BLaER1 (cell line): ENCODE results near the gene CASK.
"Not testable (repeated sequence)": the region's sequence is repeated elsewhere in the genome, so short reads cannot be mapped to it uniquely, and the experiment has no call there.

Experiments used
- H3K27ac ChIP-seq: shearing (Covaris generic); formaldehyde crosslinking; 2 replicates; pipeline ENCODE4 v1.8.1; 2022
- H3K27me3 ChIP-seq: shearing (Covaris generic); formaldehyde crosslinking; 2 replicates; pipeline ENCODE4 v1.8.1; 2022
- H3K36me3 ChIP-seq: shearing (Covaris generic); formaldehyde crosslinking; 2 replicates; pipeline ENCODE4 v1.8.1; 2022
- H3K4me1 ChIP-seq: shearing (Covaris generic); formaldehyde crosslinking; 2 replicates; pipeline ENCODE4 v1.8.1; 2022
- H3K4me2 ChIP-seq: shearing (Covaris generic); formaldehyde crosslinking; 2 replicates; pipeline ENCODE4 v1.8.1; 2022
- H3K4me3 ChIP-seq: shearing (Covaris generic); formaldehyde crosslinking; 2 replicates; pipeline ENCODE4 v1.8.1; 2022
- H3K9ac ChIP-seq: shearing (Covaris generic); formaldehyde crosslinking; 2 replicates; pipeline ENCODE4 v1.8.1; 2022
- H3K9me3 ChIP-seq: shearing (Covaris generic); formaldehyde crosslinking; 2 replicates; pipeline ENCODE4 v1.8.1; 2022
- H4K20me1 ChIP-seq: shearing (Covaris generic); formaldehyde crosslinking; 2 replicates; pipeline ENCODE4 v1.8.1; 2022
- Cebpa-rat ChIP-seq: shearing (Covaris generic); IDR thresholded peaks from 2 replicates; pipeline ENCODE4 v1.8.1; 2022

The CASK gene

GRCh38 chrX:41522671-41523070 is 400.7 kb downstream of the CASK start:
- peaks cover 11% of the 10 kb centered on the region; the same call in 1 of the 2 replicates for H4K20me1 ChIP-seq
- H3K9ac ChIP-seq = no peak overlapping the region
- no peak overlapping the region for H3K27ac ChIP-seq
- H3K36me3 ChIP-seq = peaks cover 19% of the 10 kb centered on the region
- H3K9me3 ChIP-seq = no peaks in the 10 kb centered on the region
- H3K27me3 ChIP-seq = peaks cover 97% of the 10 kb centered on the region
- no peak for TF ChIP-seq Cebpa-rat
- H3K4me1 ChIP-seq = no peaks in the 10 kb centered on the region
- no peak overlapping the region for H3K4me2 ChIP-seq
- H3K4me3 ChIP-seq = no peak overlapping the region

GRCh38 chrX:41522081-41522480 is 401.3 kb downstream of the CASK start:
- Histone ChIP-seq H3K9me3 (no peaks in the 10 kb centered on the region), H3K4me2 (no peak overlapping the region), H3K9ac (no peak overlapping the region), H3K4me1 (no peaks in the 10 kb centered on the region), H3K36me3 (peaks cover 19% of the 10 kb centered on the region), H3K27me3 (peaks cover 97% of the 10 kb centered on the region), H3K27ac (no peak overlapping the region), H4K20me1 (peaks cover 11% of the 10 kb centered on the region; the same call in 1 of the 2 replicates), H3K4me3 (no peak overlapping the region)
- no peak for TF ChIP-seq Cebpa-rat

GRCh38 chrX:41519468-41519867 is 403.9 kb downstream of the CASK start:
- H3K4me1 ChIP-seq = no peaks in the 10 kb centered on the region
- H3K27ac ChIP-seq = no peak overlapping the region
- H3K9ac ChIP-seq = no peak overlapping the region
- H4K20me1 ChIP-seq = peaks cover 17% of the 10 kb centered on the region; the same call in 1 of the 2 replicates
- H3K27me3 ChIP-seq = peaks cover 97% of the 10 kb centered on the region
- no peaks in the 10 kb centered on the region for H3K9me3 ChIP-seq
- H3K4me3 ChIP-seq = no peak overlapping the region
- no peak overlapping the region for H3K4me2 ChIP-seq
- peaks cover 15% of the 10 kb centered on the region for H3K36me3 ChIP-seq
- no peak for TF ChIP-seq Cebpa-rat

GRCh38 chrX:41518841-41519220 is 404.5 kb downstream of the CASK start:
- Histone ChIP-seq H3K9ac (no peak overlapping the region), H3K27ac (no peak overlapping the region), H3K4me1 (no peaks in the 10 kb centered on the region), H3K9me3 (no peaks in the 10 kb centered on the region), H3K36me3 (peaks cover 15% of the 10 kb centered on the region), H3K4me3 (no peak overlapping the region), H3K27me3 (peaks cover 95% of the 10 kb centered on the region), H4K20me1 (peaks cover 13% of the 10 kb centered on the region; the same call in 1 of the 2 replicates), H3K4me2 (no peak overlapping the region)
- TF ChIP-seq Cebpa-rat = no peak

- peaks cover 94% of the 10 kb centered on the region for H3K27me3 ChIP-seq
- H4K20me1 ChIP-seq = peaks cover 13% of the 10 kb centered on the region; the same call in 1 of the 2 replicates
- no peak overlapping the region for H3K27ac ChIP-seq
- no peaks in the 10 kb centered on the region for H3K4me1 ChIP-seq
- no peak overlapping the region for H3K4me3 ChIP-seq
- no peak overlapping the region for H3K4me2 ChIP-seq
- no peaks in the 10 kb centered on the region for H3K9me3 ChIP-seq
- TF ChIP-seq Cebpa-rat = no peak
- no peak overlapping the region for H3K9ac ChIP-seq
- H3K36me3 ChIP-seq = peaks cover 10% of the 10 kb centered on the region
Measured at GRCh38 chrX:41518127-41518840, 405.1 kb downstream of the CASK start.

- Histone ChIP-seq H3K36me3 (peaks cover 9% of the 10 kb centered on the region; the same call in 1 of the 2 replicates), H3K4me3 (no peak overlapping the region), H3K27ac (no peak overlapping the region), H4K20me1 (peaks cover 13% of the 10 kb centered on the region; the same call in 1 of the 2 replicates), H3K9ac (no peak overlapping the region), H3K4me2 (no peak overlapping the region), H3K9me3 (no peaks in the 10 kb centered on the region), H3K27me3 (peaks cover 83% of the 10 kb centered on the region), H3K4me1 (no peaks in the 10 kb centered on the region)
- no peak for TF ChIP-seq Cebpa-rat
Measured at GRCh38 chrX:41516999-41517765, 406.2 kb downstream of the CASK start.

GRCh38 chrX:41516456-41516855 is 406.9 kb downstream of the CASK start:
- Histone ChIP-seq H3K36me3 (peaks cover 9% of the 10 kb centered on the region; the same call in 1 of the 2 replicates), H3K27me3 (peaks cover 76% of the 10 kb centered on the region), H4K20me1 (peaks cover 13% of the 10 kb centered on the region; the same call in 1 of the 2 replicates), H3K27ac (no peak overlapping the region), H3K9me3 (no peaks in the 10 kb centered on the region), H3K9ac (no peak overlapping the region), H3K4me1 (no peaks in the 10 kb centered on the region), H3K4me2 (no peak overlapping the region), H3K4me3 (no peak overlapping the region)
- TF ChIP-seq Cebpa-rat = no peak

- H3K36me3 ChIP-seq = peaks cover 3% of the 10 kb centered on the region; the same call in 1 of the 2 replicates
- H3K27me3 ChIP-seq = peaks cover 69% of the 10 kb centered on the region
- no peak overlapping the region for H3K4me2 ChIP-seq
- no peak overlapping the region for H3K4me3 ChIP-seq
- H3K27ac ChIP-seq = no peak overlapping the region
- peaks cover 13% of the 10 kb centered on the region; the same call in 1 of the 2 replicates for H4K20me1 ChIP-seq
- H3K9me3 ChIP-seq = no peaks in the 10 kb centered on the region
- no peak for TF ChIP-seq Cebpa-rat
- H3K9ac ChIP-seq = no peak overlapping the region
- no peaks in the 10 kb centered on the region for H3K4me1 ChIP-seq
Measured at GRCh38 chrX:41515376-41515775, 408.0 kb downstream of the CASK start.

- no peaks in the 10 kb centered on the region for H3K4me1 ChIP-seq
- no peak overlapping the region for H3K4me3 ChIP-seq
- no peak for TF ChIP-seq Cebpa-rat
Measured at GRCh38 chrX:41514179-41514578, 409.2 kb downstream of the CASK start.

GRCh38 chrX:41512853-41513252 is 410.5 kb downstream of the CASK start:
- H3K9ac ChIP-seq, H3K4me1 ChIP-seq, H3K36me3 ChIP-seq, H3K4me3 ChIP-seq, H3K9me3 ChIP-seq, H3K27ac ChIP-seq, H3K4me2 ChIP-seq: not testable (repeated sequence)
- H3K27me3 ChIP-seq = peaks cover 47% of the 10 kb centered on the region
- peaks cover 13% of the 10 kb centered on the region; the same call in 1 of the 2 replicates for H4K20me1 ChIP-seq

More at GRCh38 chrX:41514179-41514578, 409.2 kb downstream of the CASK start:
- no peak overlapping the region for H3K27ac ChIP-seq
- H4K20me1 ChIP-seq = peaks cover 13% of the 10 kb centered on the region; the same call in 1 of the 2 replicates
- no peaks in the 10 kb centered on the region for H3K9me3 ChIP-seq
- peaks cover 60% of the 10 kb centered on the region for H3K27me3 ChIP-seq
- H3K9ac ChIP-seq = no peak overlapping the region
- no peak overlapping the region for H3K4me2 ChIP-seq
- no peaks in the 10 kb centered on the region for H3K36me3 ChIP-seq
